CD4-positive, alpha-beta T cell treated with Interleukin-17A for 4 hours (primary cell): Measurements from ENCODE around the gene CYP4F3.
"Not testable (repeated sequence)": the region's sequence is repeated elsewhere in the genome, so short reads cannot be mapped to it uniquely, and the experiment has no call there.

Source experiments
- DNase-seq: peaks from one replicate; pipeline ENCODE4 v3.0.0-alpha.2; 2020; ENCODE audit warnings: mixed read lengths

The CYP4F3 gene

GRCh38 chr19:15640294-15640903 lies at the start of gene CYP4F3:
Gene CYP4F3 (plus strand): TSS chr19:15640897. CDS start chr19:15641416, 519 bp downstream.
- DNase-seq: no peak

GRCh38 chr19:15591796-15592195 lies 48.9 kb upstream of the CYP4F3 start:
- DNase-seq: no peak

- DNase-seq: not testable (repeated sequence)
These were observed 48.2 kb upstream of the CYP4F3 start for GRCh38 chr19:15592506-15592905.

GRCh38 chr19:15593766-15594165 lies 46.9 kb upstream of the CYP4F3 start:
- not testable (repeated sequence) for DNase-seq

- DNase-seq: no peak
These were observed 45.6 kb upstream of the CYP4F3 start for GRCh38 chr19:15595069-15595468.

GRCh38 chr19:15607978-15608925 lies 32.4 kb upstream of the CYP4F3 start:
- DNase-seq: not testable (repeated sequence)

GRCh38 chr19:15609261-15609660 lies 31.4 kb upstream of the CYP4F3 start:
- DNase-seq: no peak

- no peak for DNase-seq
These were observed 28.4 kb upstream of the CYP4F3 start for GRCh38 chr19:15612342-15612741.

- no peak for DNase-seq
These were observed 27.4 kb upstream of the CYP4F3 start for GRCh38 chr19:15613338-15613737.

GRCh38 chr19:15614507-15615379 lies 26.0 kb upstream of the CYP4F3 start, which contains the start of gene CYP4F8:
Gene CYP4F8 (plus strand): TSS chr19:15615218. CDS start chr19:15615617, 399 bp downstream.
- no peak for DNase-seq

- DNase-seq: no peak
These were observed 25.2 kb upstream of the CYP4F3 start for GRCh38 chr19:15615526-15615925.

GRCh38 chr19:15616183-15616582 lies 24.5 kb upstream of the CYP4F3 start:
- DNase-seq: no peak

- no peak for DNase-seq
These were observed 23.9 kb upstream of the CYP4F3 start for GRCh38 chr19:15616627-15617270.

- no peak for DNase-seq
These were observed 22.4 kb upstream of the CYP4F3 start for GRCh38 chr19:15618321-15618720.

GRCh38 chr19:15621801-15622200 lies 18.9 kb upstream of the CYP4F3 start:
- DNase-seq: no peak

- no peak for DNase-seq
These were observed 17.7 kb upstream of the CYP4F3 start for GRCh38 chr19:15622991-15623390.

- no peak for DNase-seq
These were observed 16.9 kb upstream of the CYP4F3 start for GRCh38 chr19:15623711-15624318.

GRCh38 chr19:15628236-15629002 lies 12.3 kb upstream of the CYP4F3 start:
- no peak for DNase-seq

GRCh38 chr19:15629003-15629880 lies 11.5 kb upstream of the CYP4F3 start:
- peak; percentile 92 for DNase-seq

- peak; percentile 35 for DNase-seq
These were observed 8.9 kb upstream of the CYP4F3 start for GRCh38 chr19:15631817-15632216.
